T-helper 1 cell treated with Interleukin-12 subunit alpha and Interleukin-12 subunit beta and Interleukin-4 antibody, amounts not matched to agents 30 μg/mL and 1 μg/mL, for 36 hours (primary cell): Measurements from ENCODE around the gene SLC17A8.

ENCODE experiments used
- H3K27ac Mint-ChIP-seq: one replicate; pipeline ENCODE4 v1.8.0; 2021; ENCODE audit warnings: mild to moderate bottlenecking, mixed read lengths
- H3K27me3 Mint-ChIP-seq: one replicate; pipeline ENCODE4 v1.8.0; 2021; ENCODE audit warnings: low read depth, mixed read lengths
- H3K36me3 Mint-ChIP-seq: one replicate; pipeline ENCODE4 v1.8.0; 2021; ENCODE audit warnings: low read depth, mixed read lengths
- H3K4me1 Mint-ChIP-seq: one replicate; pipeline ENCODE4 v1.8.0; 2021; ENCODE audit warnings: low read depth, mixed read lengths
- H3K4me3 Mint-ChIP-seq: one replicate; pipeline ENCODE4 v1.8.0; 2021; ENCODE audit warnings: mild to moderate bottlenecking, moderate library complexity, mixed read lengths
- H3K9me3 Mint-ChIP-seq: one replicate; pipeline ENCODE4 v1.8.0; 2021; ENCODE audit warnings: mixed read lengths

SLC17A8 gene

GRCh38 chr12:100346660-100347059, 10.2 kb upstream of the SLC17A8 start:
- Mint-ChIP-seq H3K27ac (no peak overlapping the region), H3K4me1 (no peaks in the 10 kb centered on the region), H3K4me3 (no peak overlapping the region)

GRCh38 chr12:100348657-100349454, 8.0 kb upstream of the SLC17A8 start:
- no peaks in the 10 kb centered on the region for H3K36me3 Mint-ChIP-seq
- H3K9me3 Mint-ChIP-seq: no peaks in the 10 kb centered on the region
- H3K4me3 Mint-ChIP-seq: no peak overlapping the region
- H3K27me3 Mint-ChIP-seq: peaks cover 14% of the 10 kb centered on the region
- no peaks in the 10 kb centered on the region for H3K4me1 Mint-ChIP-seq
- H3K27ac Mint-ChIP-seq: no peak overlapping the region

More at GRCh38 chr12:100346660-100347059, 10.2 kb upstream of the SLC17A8 start:
- Mint-ChIP-seq H3K36me3 (peaks cover 4% of the 10 kb centered on the region), H3K27me3 (peaks cover 8% of the 10 kb centered on the region), H3K9me3 (no peaks in the 10 kb centered on the region)

GRCh38 chr12:100359248-100359647, 2.4 kb downstream of the SLC17A8 start:
- no peak overlapping the region for H3K4me3 Mint-ChIP-seq

GRCh38 chr12:100359822-100360221, 2.9 kb downstream of the SLC17A8 start:
- H3K36me3 Mint-ChIP-seq: no peaks in the 10 kb centered on the region
- H3K27ac Mint-ChIP-seq: no peak overlapping the region
- no peaks in the 10 kb centered on the region for H3K9me3 Mint-ChIP-seq
- H3K4me1 Mint-ChIP-seq: no peaks in the 10 kb centered on the region
- peaks cover 25% of the 10 kb centered on the region for H3K27me3 Mint-ChIP-seq
- no peak overlapping the region for H3K4me3 Mint-ChIP-seq

More at GRCh38 chr12:100359248-100359647, 2.4 kb downstream of the SLC17A8 start:
- Mint-ChIP-seq H3K9me3 (no peaks in the 10 kb centered on the region), H3K4me1 (no peaks in the 10 kb centered on the region), H3K27ac (no peak overlapping the region), H3K27me3 (peaks cover 31% of the 10 kb centered on the region), H3K36me3 (no peaks in the 10 kb centered on the region)

GRCh38 chr12:100360450-100360849, 3.6 kb downstream of the SLC17A8 start:
- H3K27me3 Mint-ChIP-seq: peaks cover 23% of the 10 kb centered on the region
- H3K9me3 Mint-ChIP-seq: no peaks in the 10 kb centered on the region
- no peaks in the 10 kb centered on the region for H3K4me1 Mint-ChIP-seq
- H3K4me3 Mint-ChIP-seq: no peak overlapping the region
- H3K36me3 Mint-ChIP-seq: no peaks in the 10 kb centered on the region
- H3K27ac Mint-ChIP-seq: no peak overlapping the region

GRCh38 chr12:100364324-100364723, 7.5 kb downstream of the SLC17A8 start:
- Mint-ChIP-seq H3K4me1 (no peaks in the 10 kb centered on the region), H3K27ac (no peak overlapping the region), H3K9me3 (no peaks in the 10 kb centered on the region), H3K4me3 (no peak overlapping the region), H3K36me3 (no peaks in the 10 kb centered on the region), H3K27me3 (peaks cover 5% of the 10 kb centered on the region)

GRCh38 chr12:100365411-100365810, 8.5 kb downstream of the SLC17A8 start:
- no peaks in the 10 kb centered on the region for H3K4me1 Mint-ChIP-seq
- no peaks in the 10 kb centered on the region for H3K27me3 Mint-ChIP-seq
- H3K9me3 Mint-ChIP-seq: no peaks in the 10 kb centered on the region
- no peak overlapping the region for H3K4me3 Mint-ChIP-seq
- no peak overlapping the region for H3K27ac Mint-ChIP-seq
- no peaks in the 10 kb centered on the region for H3K36me3 Mint-ChIP-seq

GRCh38 chr12:100368066-100368465, 11.2 kb downstream of the SLC17A8 start:
- no peak overlapping the region for H3K27ac Mint-ChIP-seq
- H3K9me3 Mint-ChIP-seq: no peaks in the 10 kb centered on the region
- H3K4me1 Mint-ChIP-seq: no peaks in the 10 kb centered on the region
- H3K4me3 Mint-ChIP-seq: no peak overlapping the region
- no peaks in the 10 kb centered on the region for H3K36me3 Mint-ChIP-seq
- no peaks in the 10 kb centered on the region for H3K27me3 Mint-ChIP-seq

- Mint-ChIP-seq H3K4me1 (no peaks in the 10 kb centered on the region), H3K27me3 (peaks cover 4% of the 10 kb centered on the region), H3K4me3 (no peak overlapping the region), H3K36me3 (no peaks in the 10 kb centered on the region), H3K9me3 (no peaks in the 10 kb centered on the region), H3K27ac (no peak overlapping the region)
Measured at GRCh38 chr12:100371146-100371545, 14.3 kb downstream of the SLC17A8 start.

- no peak overlapping the region for H3K27ac Mint-ChIP-seq
Measured at GRCh38 chr12:100372853-100373640, 16.2 kb downstream of the SLC17A8 start.

GRCh38 chr12:100375038-100375735, 18.3 kb downstream of the SLC17A8 start:
- no peaks in the 10 kb centered on the region for H3K4me1 Mint-ChIP-seq
- no peak overlapping the region for H3K4me3 Mint-ChIP-seq
- H3K27me3 Mint-ChIP-seq: peaks cover 4% of the 10 kb centered on the region
- no peaks in the 10 kb centered on the region for H3K36me3 Mint-ChIP-seq
- no peaks in the 10 kb centered on the region for H3K9me3 Mint-ChIP-seq
- no peak overlapping the region for H3K27ac Mint-ChIP-seq

More at GRCh38 chr12:100372853-100373640, 16.2 kb downstream of the SLC17A8 start:
- no peaks in the 10 kb centered on the region for H3K36me3 Mint-ChIP-seq
- H3K27me3 Mint-ChIP-seq: peaks cover 4% of the 10 kb centered on the region
- H3K4me3 Mint-ChIP-seq: no peak overlapping the region
- H3K9me3 Mint-ChIP-seq: no peaks in the 10 kb centered on the region
- no peaks in the 10 kb centered on the region for H3K4me1 Mint-ChIP-seq

- no peaks in the 10 kb centered on the region for H3K9me3 Mint-ChIP-seq
- H3K27me3 Mint-ChIP-seq: peaks cover 4% of the 10 kb centered on the region
- no peaks in the 10 kb centered on the region for H3K36me3 Mint-ChIP-seq
- H3K4me1 Mint-ChIP-seq: no peaks in the 10 kb centered on the region
- no peak overlapping the region for H3K4me3 Mint-ChIP-seq
- H3K27ac Mint-ChIP-seq: no peak overlapping the region
Measured at GRCh38 chr12:100376161-100376560, 19.3 kb downstream of the SLC17A8 start.

GRCh38 chr12:100381379-100381778, 24.5 kb downstream of the SLC17A8 start:
- Mint-ChIP-seq H3K27ac (no peak overlapping the region), H3K36me3 (no peaks in the 10 kb centered on the region), H3K4me1 (no peaks in the 10 kb centered on the region), H3K4me3 (no peak overlapping the region), H3K27me3 (no peaks in the 10 kb centered on the region), H3K9me3 (no peaks in the 10 kb centered on the region)

- Mint-ChIP-seq H3K27ac (no peak overlapping the region), H3K4me1 (no peaks in the 10 kb centered on the region), H3K4me3 (no peak overlapping the region), H3K9me3 (no peaks in the 10 kb centered on the region), H3K36me3 (no peaks in the 10 kb centered on the region), H3K27me3 (no peaks in the 10 kb centered on the region)
Measured at GRCh38 chr12:100382338-100382737, 25.5 kb downstream of the SLC17A8 start.
